Measurements from ENCODE around the gene NUMA1.

DNA sequence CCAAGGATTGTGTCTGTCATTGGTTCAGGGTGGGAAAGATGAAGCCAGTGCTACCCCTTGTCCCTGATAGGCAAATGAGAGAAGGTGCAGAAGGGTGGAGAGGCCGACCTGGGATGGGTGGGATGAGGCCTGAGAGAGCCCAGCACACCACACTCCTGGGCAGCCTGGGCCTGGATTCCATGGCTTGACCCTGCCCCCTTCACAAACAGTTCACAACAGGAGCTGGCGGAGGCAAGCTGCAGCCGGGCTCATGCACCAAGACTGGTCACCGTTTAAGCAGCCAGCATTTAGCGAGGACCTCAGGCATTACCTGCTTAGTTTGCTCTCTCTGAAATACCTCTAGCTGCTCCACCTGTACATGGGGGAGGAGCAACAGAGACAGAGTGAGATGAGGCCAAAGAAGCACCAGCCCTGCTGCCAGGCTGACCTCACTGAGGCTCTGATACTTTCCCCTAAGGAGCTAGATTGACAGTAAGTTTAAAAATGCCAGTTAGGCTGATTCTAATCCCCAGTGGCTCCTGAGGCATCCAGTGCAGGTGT is 68.2 kb downstream of the NUMA1 start:
- TF ChIP-seq, protein P1, sequence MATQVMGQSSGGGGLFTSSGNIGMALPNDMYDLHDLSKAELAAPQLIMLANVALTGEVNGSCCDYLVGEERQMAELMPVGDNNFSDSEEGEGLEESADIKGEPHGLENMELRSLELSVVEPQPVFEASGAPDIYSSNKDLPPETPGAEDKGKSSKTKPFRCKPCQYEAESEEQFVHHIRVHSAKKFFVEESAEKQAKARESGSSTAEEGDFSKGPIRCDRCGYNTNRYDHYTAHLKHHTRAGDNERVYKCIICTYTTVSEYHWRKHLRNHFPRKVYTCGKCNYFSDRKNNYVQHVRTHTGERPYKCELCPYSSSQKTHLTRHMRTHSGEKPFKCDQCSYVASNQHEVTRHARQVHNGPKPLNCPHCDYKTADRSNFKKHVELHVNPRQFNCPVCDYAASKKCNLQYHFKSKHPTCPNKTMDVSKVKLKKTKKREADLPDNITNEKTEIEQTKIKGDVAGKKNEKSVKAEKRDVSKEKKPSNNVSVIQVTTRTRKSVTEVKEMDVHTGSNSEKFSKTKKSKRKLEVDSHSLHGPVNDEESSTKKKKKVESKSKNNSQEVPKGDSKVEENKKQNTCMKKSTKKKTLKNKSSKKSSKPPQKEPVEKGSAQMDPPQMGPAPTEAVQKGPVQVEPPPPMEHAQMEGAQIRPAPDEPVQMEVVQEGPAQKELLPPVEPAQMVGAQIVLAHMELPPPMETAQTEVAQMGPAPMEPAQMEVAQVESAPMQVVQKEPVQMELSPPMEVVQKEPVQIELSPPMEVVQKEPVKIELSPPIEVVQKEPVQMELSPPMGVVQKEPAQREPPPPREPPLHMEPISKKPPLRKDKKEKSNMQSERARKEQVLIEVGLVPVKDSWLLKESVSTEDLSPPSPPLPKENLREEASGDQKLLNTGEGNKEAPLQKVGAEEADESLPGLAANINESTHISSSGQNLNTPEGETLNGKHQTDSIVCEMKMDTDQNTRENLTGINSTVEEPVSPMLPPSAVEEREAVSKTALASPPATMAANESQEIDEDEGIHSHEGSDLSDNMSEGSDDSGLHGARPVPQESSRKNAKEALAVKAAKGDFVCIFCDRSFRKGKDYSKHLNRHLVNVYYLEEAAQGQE (IDR thresholded peaks at IDR 0.05; ENCODE audit: unreplicated experiment): no peak
- TF ChIP-seq, protein P2, sequence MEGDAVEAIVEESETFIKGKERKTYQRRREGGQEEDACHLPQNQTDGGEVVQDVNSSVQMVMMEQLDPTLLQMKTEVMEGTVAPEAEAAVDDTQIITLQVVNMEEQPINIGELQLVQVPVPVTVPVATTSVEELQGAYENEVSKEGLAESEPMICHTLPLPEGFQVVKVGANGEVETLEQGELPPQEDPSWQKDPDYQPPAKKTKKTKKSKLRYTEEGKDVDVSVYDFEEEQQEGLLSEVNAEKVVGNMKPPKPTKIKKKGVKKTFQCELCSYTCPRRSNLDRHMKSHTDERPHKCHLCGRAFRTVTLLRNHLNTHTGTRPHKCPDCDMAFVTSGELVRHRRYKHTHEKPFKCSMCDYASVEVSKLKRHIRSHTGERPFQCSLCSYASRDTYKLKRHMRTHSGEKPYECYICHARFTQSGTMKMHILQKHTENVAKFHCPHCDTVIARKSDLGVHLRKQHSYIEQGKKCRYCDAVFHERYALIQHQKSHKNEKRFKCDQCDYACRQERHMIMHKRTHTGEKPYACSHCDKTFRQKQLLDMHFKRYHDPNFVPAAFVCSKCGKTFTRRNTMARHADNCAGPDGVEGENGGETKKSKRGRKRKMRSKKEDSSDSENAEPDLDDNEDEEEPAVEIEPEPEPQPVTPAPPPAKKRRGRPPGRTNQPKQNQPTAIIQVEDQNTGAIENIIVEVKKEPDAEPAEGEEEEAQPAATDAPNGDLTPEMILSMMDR (conservative IDR thresholded peaks at IDR 0.05; ENCODE audit: low read depth in 2 of 2): no peak
- TF ChIP-seq EZH2 (IDR thresholded peaks at IDR 0.05; ENCODE audit: low read depth, unreplicated experiment) (no peak), ETS1 (IDR thresholded peaks at IDR 0.05) (no peak), JUNB (IDR thresholded peaks at IDR 0.05; ENCODE audit: unreplicated experiment) (no peak), POLR2AphosphoS5 (IDR thresholded peaks at IDR 0.05; ENCODE audit: low read depth) (no peak)
- TF ChIP-seq, protein P3, sequence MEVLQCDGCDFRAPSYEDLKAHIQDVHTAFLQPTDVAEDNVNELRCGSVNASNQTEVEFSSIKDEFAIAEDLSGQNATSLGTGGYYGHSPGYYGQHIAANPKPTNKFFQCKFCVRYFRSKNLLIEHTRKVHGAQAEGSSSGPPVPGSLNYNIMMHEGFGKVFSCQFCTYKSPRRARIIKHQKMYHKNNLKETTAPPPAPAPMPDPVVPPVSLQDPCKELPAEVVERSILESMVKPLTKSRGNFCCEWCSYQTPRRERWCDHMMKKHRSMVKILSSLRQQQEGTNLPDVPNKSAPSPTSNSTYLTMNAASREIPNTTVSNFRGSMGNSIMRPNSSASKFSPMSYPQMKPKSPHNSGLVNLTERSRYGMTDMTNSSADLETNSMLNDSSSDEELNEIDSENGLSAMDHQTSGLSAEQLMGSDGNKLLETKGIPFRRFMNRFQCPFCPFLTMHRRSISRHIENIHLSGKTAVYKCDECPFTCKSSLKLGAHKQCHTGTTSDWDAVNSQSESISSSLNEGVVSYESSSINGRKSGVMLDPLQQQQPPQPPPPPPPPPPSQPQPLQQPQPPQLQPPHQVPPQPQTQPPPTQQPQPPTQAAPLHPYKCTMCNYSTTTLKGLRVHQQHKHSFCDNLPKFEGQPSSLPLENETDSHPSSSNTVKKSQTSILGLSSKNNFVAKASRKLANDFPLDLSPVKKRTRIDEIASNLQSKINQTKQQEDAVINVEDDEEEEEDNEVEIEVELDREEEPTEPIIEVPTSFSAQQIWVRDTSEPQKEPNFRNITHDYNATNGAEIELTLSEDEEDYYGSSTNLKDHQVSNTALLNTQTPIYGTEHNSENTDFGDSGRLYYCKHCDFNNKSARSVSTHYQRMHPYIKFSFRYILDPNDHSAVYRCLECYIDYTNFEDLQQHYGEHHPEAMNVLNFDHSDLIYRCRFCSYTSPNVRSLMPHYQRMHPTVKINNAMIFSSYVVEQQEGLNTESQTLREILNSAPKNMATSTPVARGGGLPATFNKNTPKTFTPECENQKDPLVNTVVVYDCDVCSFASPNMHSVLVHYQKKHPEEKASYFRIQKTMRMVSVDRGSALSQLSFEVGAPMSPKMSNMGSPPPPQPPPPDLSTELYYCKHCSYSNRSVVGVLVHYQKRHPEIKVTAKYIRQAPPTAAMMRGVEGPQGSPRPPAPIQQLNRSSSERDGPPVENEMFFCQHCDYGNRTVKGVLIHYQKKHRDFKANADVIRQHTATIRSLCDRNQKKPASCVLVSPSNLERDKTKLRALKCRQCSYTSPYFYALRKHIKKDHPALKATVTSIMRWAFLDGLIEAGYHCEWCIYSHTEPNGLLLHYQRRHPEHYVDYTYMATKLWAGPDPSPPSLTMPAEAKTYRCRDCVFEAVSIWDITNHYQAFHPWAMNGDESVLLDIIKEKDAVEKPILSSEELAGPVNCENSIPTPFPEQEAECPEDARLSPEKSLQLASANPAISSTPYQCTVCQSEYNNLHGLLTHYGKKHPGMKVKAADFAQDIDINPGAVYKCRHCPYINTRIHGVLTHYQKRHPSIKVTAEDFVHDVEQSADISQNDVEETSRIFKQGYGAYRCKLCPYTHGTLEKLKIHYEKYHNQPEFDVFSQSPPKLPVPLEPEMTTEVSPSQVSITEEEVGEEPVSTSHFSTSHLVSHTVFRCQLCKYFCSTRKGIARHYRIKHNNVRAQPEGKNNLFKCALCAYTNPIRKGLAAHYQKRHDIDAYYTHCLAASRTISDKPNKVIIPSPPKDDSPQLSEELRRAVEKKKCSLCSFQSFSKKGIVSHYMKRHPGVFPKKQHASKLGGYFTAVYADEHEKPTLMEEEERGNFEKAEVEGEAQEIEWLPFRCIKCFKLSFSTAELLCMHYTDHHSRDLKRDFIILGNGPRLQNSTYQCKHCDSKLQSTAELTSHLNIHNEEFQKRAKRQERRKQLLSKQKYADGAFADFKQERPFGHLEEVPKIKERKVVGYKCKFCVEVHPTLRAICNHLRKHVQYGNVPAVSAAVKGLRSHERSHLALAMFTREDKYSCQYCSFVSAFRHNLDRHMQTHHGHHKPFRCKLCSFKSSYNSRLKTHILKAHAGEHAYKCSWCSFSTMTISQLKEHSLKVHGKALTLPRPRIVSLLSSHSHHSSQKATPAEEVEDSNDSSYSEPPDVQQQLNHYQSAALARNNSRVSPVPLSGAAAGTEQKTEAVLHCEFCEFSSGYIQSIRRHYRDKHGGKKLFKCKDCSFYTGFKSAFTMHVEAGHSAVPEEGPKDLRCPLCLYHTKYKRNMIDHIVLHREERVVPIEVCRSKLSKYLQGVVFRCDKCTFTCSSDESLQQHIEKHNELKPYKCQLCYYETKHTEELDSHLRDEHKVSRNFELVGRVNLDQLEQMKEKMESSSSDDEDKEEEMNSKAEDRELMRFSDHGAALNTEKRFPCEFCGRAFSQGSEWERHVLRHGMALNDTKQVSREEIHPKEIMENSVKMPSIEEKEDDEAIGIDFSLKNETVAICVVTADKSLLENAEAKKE (CRISPR knock-in tag; IDR thresholded peaks at IDR 0.05): no peak
